Stimulated activated CD8-positive, alpha-beta memory T cell treated with anti-CD3 and anti-CD28 coated beads, Interleukin-12 subunit alpha, Interleukin-12 subunit beta, amount 100 ng/mL, for 24 hours (primary cell): ENCODE measurements around the gene ZNF765.
"Not testable (repeated sequence)": the region's sequence is repeated elsewhere in the genome, so short reads cannot be mapped to it uniquely, and the experiment has no call there.

ENCODE experiments used
- DNase-seq: peaks from one replicate; pipeline ENCODE4 v3.0.0-alpha.2; 2020; ENCODE audit errors: extremely low read depth

The ZNF765 gene

GRCh38 chr19:53422551-53422950, 27.6 kb downstream of the ZNF765 start:
- DNase-seq, result no peak

GRCh38 chr19:53423074-53423473, 28.1 kb downstream of the ZNF765 start:
- DNase-seq, result not testable (repeated sequence)

- DNase-seq, result not testable (repeated sequence)
Observed at GRCh38 chr19:53423680-53424079, 28.7 kb downstream of the ZNF765 start.

GRCh38 chr19:53424968-53425597, 30.1 kb downstream of the ZNF765 start:
- DNase-seq, result no peak

- DNase-seq, result peak; percentile 94
Observed at GRCh38 chr19:53431399-53432087, 36.6 kb downstream of the ZNF765 start, which contains the start of gene ZNF761. ZNF761 (plus strand) TSS chr19:53431984; CDS start chr19:53447269, 15,285 bp downstream.

- DNase-seq, result no peak
Observed at GRCh38 chr19:53432088-53432661, 37.2 kb downstream of the ZNF765 start.

- not testable (repeated sequence) for DNase-seq
Observed at GRCh38 chr19:53443809-53444208, 48.9 kb downstream of the ZNF765 start.

GRCh38 chr19:53447196-53447595, 52.2 kb downstream of the ZNF765 start:
- not testable (repeated sequence) for DNase-seq

- DNase-seq, result no peak
Observed at GRCh38 chr19:53455828-53456227, 60.9 kb downstream of the ZNF765 start.

GRCh38 chr19:53460131-53460721, 65.3 kb downstream of the ZNF765 start:
- not testable (repeated sequence) for DNase-seq

GRCh38 chr19:53461866-53462265, 66.9 kb downstream of the ZNF765 start:
- no peak for DNase-seq

GRCh38 chr19:53462861-53463260, 67.9 kb downstream of the ZNF765 start:
- DNase-seq, result no peak

GRCh38 chr19:53463263-53463662, 68.3 kb downstream of the ZNF765 start:
- DNase-seq, result no peak

GRCh38 chr19:53466726-53467484, 72.0 kb downstream of the ZNF765 start:
- no peak for DNase-seq

- peak; percentile 90 for DNase-seq
Observed at GRCh38 chr19:53467485-53468262, 72.7 kb downstream of the ZNF765 start, which contains the start of gene ZNF813. ZNF813 (plus strand) TSS chr19:53467733; CDS start chr19:53483823, 16,090 bp downstream.

- DNase-seq, result not testable (repeated sequence)
Observed at GRCh38 chr19:53468628-53469027, 73.7 kb downstream of the ZNF765 start.

- DNase-seq, result no peak
Observed at GRCh38 chr19:53471916-53472315, 77.0 kb downstream of the ZNF765 start.

GRCh38 chr19:53474832-53475231, 79.9 kb downstream of the ZNF765 start:
- DNase-seq, result not testable (repeated sequence)

GRCh38 chr19:53475470-53475869, 80.5 kb downstream of the ZNF765 start:
- DNase-seq, result not testable (repeated sequence)
